ENCODE data around the gene MAJIN. TPM values are rescaled to one million over a fixed set of nuclear protein-coding genes. Genes with fewer than 3 reads are reported as not detected.

Gene MAJIN
- total and polyA plus RNA-seq, 10 of the 15 experiments (the other 5 are each of a cell fraction or from before 2014, with no cell fraction given): 0.10 TPM; not detected in 9

DNA sequence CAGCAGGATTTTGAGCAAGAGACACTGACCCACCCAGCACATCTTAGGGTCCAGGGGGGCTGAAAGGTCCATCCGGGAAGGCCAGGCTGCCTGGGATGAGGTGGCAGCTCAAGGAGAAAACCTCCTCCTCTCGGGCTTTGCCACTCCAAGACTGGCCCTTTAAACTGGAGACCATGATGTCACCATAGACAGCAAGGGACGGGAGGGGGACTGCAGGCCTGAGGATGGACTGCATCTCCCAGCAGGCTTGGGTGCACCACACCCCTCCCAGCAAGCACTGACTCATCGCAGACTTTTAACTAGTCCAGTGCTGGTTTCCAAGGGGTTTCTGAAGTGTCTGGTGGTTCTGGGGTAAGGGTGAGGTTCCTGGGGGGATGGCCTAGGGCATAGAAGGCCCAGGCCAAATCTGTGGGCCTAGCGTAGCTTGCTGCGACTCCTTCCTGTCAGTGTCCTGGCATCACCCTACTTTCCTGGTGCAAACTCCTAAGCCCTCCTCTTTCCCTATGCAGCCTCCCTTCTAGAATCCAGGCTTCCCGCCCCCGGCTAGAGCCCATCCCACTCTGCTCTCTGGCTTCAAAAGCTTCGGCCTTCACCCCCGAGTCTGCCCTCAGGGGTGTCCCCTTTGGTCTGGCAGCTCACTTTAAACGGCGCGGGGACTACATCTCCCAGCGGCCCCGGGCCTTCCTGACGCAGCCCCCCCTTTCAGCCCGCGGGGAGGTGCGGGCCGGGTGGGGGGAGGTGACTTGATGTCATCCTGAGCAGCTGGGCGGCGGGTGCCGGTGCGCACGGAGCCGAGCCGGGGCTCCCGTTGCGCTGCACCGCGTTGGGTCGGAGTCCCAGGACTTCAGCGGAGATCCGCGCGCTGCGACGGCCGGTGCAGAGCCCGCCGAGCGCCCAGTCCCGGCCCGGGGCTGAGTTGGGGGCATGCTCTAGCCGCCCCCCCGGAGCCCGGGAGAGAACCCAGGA is 47.7 kb downstream of the MAJIN start, which contains the start of gene PPP2R5B (continued):
- TF ChIP-seq BMI1 (IDR thresholded peaks at IDR 0.05; ENCODE audit: borderline replicate concordance) (no peak), HCFC1 (IDR thresholded peaks at IDR 0.05; ENCODE audit: low read length) (peak; percentile 89), SUZ12 (IDR thresholded peaks at IDR 0.05; ENCODE audit: unreplicated experiment) (no peak), CHD1 (IDR thresholded peaks at IDR 0.05; ENCODE audit: low read depth, low read length) (no peak), JUND (IDR thresholded peaks at IDR 0.05; ENCODE audit: low read depth, low read length) (peak; percentile 73; the same call in 1 of the 2 replicates), NFXL1 (IDR thresholded peaks at IDR 0.05; ENCODE audit: borderline replicate concordance) (no peak), TCF7 (IDR thresholded peaks at IDR 0.05; ENCODE audit: borderline replicate concordance) (no peak), BACH1 (IDR thresholded peaks at IDR 0.05; ENCODE audit: borderline replicate concordance) (peak; percentile 59), RCOR1 (conservative IDR thresholded peaks at IDR 0.05; ENCODE audit: low read depth, low read length) (no peak), NFIC (IDR thresholded peaks at IDR 0.05; ENCODE audit: low read depth, low read length) (no peak), FOS (IDR thresholded peaks at IDR 0.05; ENCODE audit: borderline replicate concordance, extremely low read depth, insufficient read length) (no peak)
- TF ChIP-seq, protein P1, sequence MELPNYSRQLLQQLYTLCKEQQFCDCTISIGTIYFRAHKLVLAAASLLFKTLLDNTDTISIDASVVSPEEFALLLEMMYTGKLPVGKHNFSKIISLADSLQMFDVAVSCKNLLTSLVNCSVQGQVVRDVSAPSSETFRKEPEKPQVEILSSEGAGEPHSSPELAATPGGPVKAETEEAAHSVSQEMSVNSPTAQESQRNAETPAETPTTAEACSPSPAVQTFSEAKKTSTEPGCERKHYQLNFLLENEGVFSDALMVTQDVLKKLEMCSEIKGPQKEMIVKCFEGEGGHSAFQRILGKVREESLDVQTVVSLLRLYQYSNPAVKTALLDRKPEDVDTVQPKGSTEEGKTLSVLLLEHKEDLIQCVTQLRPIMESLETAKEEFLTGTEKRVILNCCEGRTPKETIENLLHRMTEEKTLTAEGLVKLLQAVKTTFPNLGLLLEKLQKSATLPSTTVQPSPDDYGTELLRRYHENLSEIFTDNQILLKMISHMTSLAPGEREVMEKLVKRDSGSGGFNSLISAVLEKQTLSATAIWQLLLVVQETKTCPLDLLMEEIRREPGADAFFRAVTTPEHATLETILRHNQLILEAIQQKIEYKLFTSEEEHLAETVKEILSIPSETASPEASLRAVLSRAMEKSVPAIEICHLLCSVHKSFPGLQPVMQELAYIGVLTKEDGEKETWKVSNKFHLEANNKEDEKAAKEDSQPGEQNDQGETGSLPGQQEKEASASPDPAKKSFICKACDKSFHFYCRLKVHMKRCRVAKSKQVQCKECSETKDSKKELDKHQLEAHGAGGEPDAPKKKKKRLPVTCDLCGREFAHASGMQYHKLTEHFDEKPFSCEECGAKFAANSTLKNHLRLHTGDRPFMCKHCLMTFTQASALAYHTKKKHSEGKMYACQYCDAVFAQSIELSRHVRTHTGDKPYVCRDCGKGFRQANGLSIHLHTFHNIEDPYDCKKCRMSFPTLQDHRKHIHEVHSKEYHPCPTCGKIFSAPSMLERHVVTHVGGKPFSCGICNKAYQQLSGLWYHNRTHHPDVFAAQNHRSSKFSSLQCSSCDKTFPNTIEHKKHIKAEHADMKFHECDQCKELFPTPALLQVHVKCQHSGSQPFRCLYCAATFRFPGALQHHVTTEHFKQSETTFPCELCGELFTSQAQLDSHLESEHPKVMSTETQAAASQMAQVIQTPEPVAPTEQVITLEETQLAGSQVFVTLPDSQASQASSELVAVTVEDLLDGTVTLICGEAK (IDR thresholded peaks at IDR 0.05; ENCODE audit: borderline replicate concordance): peak; percentile 81
- TF ChIP-seq, protein P2, sequence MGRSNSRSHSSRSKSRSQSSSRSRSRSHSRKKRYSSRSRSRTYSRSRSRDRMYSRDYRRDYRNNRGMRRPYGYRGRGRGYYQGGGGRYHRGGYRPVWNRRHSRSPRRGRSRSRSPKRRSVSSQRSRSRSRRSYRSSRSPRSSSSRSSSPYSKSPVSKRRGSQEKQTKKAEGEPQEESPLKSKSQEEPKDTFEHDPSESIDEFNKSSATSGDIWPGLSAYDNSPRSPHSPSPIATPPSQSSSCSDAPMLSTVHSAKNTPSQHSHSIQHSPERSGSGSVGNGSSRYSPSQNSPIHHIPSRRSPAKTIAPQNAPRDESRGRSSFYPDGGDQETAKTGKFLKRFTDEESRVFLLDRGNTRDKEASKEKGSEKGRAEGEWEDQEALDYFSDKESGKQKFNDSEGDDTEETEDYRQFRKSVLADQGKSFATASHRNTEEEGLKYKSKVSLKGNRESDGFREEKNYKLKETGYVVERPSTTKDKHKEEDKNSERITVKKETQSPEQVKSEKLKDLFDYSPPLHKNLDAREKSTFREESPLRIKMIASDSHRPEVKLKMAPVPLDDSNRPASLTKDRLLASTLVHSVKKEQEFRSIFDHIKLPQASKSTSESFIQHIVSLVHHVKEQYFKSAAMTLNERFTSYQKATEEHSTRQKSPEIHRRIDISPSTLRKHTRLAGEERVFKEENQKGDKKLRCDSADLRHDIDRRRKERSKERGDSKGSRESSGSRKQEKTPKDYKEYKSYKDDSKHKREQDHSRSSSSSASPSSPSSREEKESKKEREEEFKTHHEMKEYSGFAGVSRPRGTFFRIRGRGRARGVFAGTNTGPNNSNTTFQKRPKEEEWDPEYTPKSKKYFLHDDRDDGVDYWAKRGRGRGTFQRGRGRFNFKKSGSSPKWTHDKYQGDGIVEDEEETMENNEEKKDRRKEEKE (IDR thresholded peaks at IDR 0.05): no peak
- TF ChIP-seq, protein P3, sequence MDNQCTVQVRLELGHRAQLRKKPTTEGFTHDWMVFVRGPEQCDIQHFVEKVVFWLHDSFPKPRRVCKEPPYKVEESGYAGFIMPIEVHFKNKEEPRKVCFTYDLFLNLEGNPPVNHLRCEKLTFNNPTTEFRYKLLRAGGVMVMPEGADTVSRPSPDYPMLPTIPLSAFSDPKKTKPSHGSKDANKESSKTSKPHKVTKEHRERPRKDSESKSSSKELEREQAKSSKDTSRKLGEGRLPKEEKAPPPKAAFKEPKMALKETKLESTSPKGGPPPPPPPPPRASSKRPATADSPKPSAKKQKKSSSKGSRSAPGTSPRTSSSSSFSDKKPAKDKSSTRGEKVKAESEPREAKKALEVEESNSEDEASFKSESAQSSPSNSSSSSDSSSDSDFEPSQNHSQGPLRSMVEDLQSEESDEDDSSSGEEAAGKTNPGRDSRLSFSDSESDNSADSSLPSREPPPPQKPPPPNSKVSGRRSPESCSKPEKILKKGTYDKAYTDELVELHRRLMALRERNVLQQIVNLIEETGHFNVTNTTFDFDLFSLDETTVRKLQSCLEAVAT (IDR thresholded peaks at IDR 0.05): peak; percentile 92
- TF ChIP-seq, protein P4, sequence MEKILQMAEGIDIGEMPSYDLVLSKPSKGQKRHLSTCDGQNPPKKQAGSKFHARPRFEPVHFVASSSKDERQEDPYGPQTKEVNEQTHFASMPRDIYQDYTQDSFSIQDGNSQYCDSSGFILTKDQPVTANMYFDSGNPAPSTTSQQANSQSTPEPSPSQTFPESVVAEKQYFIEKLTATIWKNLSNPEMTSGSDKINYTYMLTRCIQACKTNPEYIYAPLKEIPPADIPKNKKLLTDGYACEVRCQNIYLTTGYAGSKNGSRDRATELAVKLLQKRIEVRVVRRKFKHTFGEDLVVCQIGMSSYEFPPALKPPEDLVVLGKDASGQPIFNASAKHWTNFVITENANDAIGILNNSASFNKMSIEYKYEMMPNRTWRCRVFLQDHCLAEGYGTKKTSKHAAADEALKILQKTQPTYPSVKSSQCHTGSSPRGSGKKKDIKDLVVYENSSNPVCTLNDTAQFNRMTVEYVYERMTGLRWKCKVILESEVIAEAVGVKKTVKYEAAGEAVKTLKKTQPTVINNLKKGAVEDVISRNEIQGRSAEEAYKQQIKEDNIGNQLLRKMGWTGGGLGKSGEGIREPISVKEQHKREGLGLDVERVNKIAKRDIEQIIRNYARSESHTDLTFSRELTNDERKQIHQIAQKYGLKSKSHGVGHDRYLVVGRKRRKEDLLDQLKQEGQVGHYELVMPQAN (conservative IDR thresholded peaks at IDR 0.05): peak; percentile 93
- TF ChIP-seq, protein P5, sequence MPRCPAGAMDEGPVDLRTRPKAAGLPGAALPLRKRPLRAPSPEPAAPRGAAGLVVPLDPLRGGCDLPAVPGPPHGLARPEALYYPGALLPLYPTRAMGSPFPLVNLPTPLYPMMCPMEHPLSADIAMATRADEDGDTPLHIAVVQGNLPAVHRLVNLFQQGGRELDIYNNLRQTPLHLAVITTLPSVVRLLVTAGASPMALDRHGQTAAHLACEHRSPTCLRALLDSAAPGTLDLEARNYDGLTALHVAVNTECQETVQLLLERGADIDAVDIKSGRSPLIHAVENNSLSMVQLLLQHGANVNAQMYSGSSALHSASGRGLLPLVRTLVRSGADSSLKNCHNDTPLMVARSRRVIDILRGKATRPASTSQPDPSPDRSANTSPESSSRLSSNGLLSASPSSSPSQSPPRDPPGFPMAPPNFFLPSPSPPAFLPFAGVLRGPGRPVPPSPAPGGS (IDR thresholded peaks at IDR 0.05; ENCODE audit: borderline replicate concordance, insufficient read depth, low read depth, low read length, poor library complexity, severe bottlenecking): no peak
